ENCODE results near the gene RHEB.

The RHEB gene

DNA sequence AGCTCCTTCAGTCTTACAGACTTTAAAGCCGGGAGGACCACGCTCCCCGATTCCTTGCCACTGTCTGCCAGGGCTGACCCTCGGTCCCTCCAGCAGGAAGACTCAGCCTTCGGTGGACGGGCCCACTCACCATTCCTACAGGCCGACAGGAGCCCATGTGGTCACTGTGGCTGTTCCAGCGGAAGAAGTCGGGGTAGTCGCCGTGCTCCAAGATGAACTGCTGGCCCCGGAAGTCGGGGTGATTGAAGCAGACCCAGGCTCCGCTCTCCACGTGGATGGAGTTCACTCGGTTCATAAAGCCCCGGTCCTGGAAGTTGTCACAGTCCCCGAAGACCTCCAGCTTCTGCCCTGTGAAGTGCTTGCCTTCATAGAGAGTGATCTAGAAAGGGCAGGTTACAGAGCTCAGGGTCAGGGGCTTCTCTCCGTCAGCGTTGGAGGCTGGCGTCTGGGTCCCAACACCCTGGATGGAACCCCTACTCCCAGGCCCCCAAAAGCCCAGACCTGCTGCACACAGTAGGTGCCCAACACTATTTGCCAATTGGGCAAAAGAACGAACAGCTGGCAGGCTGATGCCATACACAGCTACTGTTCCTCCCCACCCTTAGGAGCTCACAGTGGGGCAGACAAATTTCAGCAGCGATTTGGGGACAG, 81.7 kb downstream of the RHEB start:
- Histone ChIP-seq H3K36me3 (no peaks in the 10 kb centered on the region), H3K27me3 (no peaks in the 10 kb centered on the region), H3K4me3 (ENCODE audit: low read depth, low read length) (no peak overlapping the region), H3K4me1 (no peaks in the 10 kb centered on the region; the same call in 1 of the 2 replicates), H3K9me3 (no peaks in the 10 kb centered on the region)
- DNase-seq = no peak
- TF ChIP-seq, protein P1, sequence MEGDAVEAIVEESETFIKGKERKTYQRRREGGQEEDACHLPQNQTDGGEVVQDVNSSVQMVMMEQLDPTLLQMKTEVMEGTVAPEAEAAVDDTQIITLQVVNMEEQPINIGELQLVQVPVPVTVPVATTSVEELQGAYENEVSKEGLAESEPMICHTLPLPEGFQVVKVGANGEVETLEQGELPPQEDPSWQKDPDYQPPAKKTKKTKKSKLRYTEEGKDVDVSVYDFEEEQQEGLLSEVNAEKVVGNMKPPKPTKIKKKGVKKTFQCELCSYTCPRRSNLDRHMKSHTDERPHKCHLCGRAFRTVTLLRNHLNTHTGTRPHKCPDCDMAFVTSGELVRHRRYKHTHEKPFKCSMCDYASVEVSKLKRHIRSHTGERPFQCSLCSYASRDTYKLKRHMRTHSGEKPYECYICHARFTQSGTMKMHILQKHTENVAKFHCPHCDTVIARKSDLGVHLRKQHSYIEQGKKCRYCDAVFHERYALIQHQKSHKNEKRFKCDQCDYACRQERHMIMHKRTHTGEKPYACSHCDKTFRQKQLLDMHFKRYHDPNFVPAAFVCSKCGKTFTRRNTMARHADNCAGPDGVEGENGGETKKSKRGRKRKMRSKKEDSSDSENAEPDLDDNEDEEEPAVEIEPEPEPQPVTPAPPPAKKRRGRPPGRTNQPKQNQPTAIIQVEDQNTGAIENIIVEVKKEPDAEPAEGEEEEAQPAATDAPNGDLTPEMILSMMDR (IDR thresholded peaks at IDR 0.05; ENCODE audit: low read depth, low read length) = no peak

DNA sequence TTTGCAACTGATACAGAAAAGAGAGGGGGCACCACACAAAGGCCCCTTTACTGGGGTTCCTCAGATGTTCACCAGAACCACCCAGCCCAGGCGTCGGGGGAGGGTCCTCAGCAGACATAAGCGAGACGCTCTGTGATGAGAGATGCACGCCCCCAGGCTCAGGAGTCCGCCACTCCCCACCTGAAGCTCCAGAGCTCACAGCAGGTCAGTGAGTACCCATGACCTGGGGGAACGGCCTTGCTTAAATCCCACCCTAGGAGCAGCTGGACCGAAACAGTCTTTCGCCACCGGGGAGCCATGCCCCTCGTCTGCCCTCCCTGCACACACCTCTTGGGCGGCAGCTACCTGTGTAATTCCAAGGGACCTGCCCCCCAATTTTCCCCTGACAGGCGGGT, 82.5 kb downstream of the RHEB start:
- no peak for DNase-seq
- H3K27me3 ChIP-seq = no peaks in the 10 kb centered on the region
- no peaks in the 10 kb centered on the region for H3K36me3 ChIP-seq
- no peaks in the 10 kb centered on the region; the same call in 1 of the 2 replicates for H3K4me1 ChIP-seq
- no peak overlapping the region for H3K4me3 ChIP-seq (ENCODE audit: low read depth, low read length)
- H3K9me3 ChIP-seq = no peaks in the 10 kb centered on the region
- TF ChIP-seq, protein P1 (IDR thresholded peaks at IDR 0.05; ENCODE audit: low read depth, low read length) = no peak

DNA sequence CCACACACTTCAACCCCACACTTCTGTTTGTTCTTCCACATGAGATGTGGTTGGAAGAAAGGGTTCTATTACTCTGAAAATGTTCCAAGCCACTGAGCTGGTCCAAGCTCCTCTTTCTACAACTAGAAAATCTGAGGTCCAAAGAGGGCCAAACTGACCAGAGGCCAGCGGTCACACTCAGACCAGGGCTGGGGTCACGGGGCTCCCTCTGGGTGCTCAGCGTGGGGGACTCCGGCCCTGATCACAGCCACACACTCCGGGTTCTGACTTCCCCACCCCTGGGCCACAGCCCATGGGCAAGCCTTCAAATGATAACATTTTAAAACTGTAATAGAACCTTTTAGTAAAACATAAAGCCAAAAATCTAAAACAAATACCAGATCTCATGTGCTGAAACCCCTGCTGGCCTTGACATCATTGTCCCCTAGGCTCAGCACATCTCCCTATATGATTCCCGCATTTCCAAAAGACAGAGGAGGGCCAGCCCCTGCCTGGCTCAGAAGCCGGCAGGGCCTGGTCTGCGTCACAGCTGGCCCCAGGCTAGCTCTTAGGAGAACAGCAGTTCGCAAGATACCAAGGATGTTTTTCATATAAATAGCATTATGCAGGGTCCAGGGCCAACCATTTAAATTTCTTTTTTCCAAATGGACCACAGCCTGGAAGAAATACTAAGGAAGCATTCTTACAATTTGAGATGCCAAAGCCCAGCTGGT, 83.1 kb downstream of the RHEB start:
- no peaks in the 10 kb centered on the region for H3K27me3 ChIP-seq
- peak; percentile 49 for DNase-seq
- no peak overlapping the region for H3K4me3 ChIP-seq (ENCODE audit: low read depth, low read length)
- TF ChIP-seq, protein P1 (IDR thresholded peaks at IDR 0.05; ENCODE audit: low read depth, low read length) = no peak
- no peaks in the 10 kb centered on the region; the same call in 1 of the 2 replicates for H3K4me1 ChIP-seq
- H3K9me3 ChIP-seq = no peaks in the 10 kb centered on the region
- no peaks in the 10 kb centered on the region for H3K36me3 ChIP-seq

DNA sequence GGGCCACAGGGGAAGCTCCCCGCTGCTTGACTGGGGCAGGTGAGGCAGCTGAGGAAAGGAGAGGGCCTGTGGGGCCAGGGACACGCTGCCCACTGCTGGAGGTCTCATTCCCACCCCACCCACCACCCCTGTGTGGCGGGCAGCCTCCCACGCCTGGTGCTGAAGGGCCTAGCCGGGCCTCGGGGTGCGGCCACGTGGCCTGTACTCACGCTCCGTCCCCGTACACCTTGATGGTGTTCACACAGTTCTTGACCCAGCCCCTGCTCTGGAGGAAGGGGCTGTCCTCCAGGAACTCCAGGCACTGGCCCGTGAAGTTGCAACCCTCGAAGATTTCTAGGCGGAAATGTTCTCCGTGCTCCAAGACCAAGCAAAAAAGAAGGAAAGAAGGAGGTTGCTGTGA, 83.7 kb downstream of the RHEB start:
- DNase-seq = no peak
- H3K36me3 ChIP-seq = no peaks in the 10 kb centered on the region
- no peaks in the 10 kb centered on the region for H3K27me3 ChIP-seq
- TF ChIP-seq, protein P1 (IDR thresholded peaks at IDR 0.05; ENCODE audit: low read depth, low read length) = no peak
- H3K4me1 ChIP-seq = no peaks in the 10 kb centered on the region; the same call in 1 of the 2 replicates
- no peak overlapping the region for H3K4me3 ChIP-seq (ENCODE audit: low read depth, low read length)
- H3K9me3 ChIP-seq = no peaks in the 10 kb centered on the region

DNA sequence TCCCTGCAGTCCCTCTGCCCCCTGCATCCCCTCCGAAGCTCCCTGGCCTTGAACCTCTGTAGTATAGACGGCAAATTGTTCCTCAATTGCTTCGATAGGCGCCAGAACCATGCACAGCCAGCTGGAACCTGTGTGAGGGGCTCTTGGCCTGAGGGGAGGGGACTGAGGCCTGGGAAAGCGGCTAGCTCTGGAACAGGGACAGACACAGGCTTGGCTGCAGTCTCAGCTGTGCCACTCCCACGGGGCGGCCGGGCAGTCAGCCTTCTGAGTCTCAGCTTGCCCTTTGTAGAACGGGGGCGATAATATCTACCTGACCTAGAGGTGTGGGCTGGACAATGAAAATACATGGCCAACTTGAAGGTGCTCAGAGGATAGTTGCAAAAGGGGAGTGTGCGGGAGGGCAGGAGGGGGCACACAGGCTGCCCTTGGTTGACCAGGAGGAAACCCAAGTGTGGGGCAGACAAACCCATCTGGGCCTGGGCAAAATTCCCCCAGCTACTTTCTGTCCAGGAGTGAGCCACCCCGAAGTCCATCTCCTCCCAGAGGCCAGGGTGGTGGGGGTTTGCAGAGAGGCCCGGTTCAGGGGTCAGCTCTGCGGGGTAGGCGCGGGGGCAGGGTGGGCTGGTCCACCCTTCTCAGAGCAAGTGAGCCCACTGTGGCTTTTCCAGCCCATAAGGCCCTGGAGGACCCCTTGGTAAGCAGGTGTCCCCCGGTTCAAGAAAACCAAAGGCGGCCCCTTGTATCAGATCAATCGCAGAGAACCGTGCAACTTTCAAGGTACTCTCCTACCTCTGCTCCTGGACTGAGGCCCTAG, 84.4 kb downstream of the RHEB start:
- H3K27me3 ChIP-seq = no peaks in the 10 kb centered on the region
- H3K4me3 ChIP-seq (ENCODE audit: low read depth, low read length) = no peak overlapping the region
- TF ChIP-seq, protein P1 (IDR thresholded peaks at IDR 0.05; ENCODE audit: low read depth, low read length) = no peak
- H3K36me3 ChIP-seq = no peaks in the 10 kb centered on the region
- H3K4me1 ChIP-seq = no peaks in the 10 kb centered on the region; the same call in 1 of the 2 replicates
- DNase-seq = no peak
- no peaks in the 10 kb centered on the region for H3K9me3 ChIP-seq
